ENCODE measurements around the gene SPDYE17.
"Not testable (repeated sequence)": the region's sequence is repeated elsewhere in the genome, so short reads cannot be mapped to it uniquely, and the experiment has no call there.

DNA sequence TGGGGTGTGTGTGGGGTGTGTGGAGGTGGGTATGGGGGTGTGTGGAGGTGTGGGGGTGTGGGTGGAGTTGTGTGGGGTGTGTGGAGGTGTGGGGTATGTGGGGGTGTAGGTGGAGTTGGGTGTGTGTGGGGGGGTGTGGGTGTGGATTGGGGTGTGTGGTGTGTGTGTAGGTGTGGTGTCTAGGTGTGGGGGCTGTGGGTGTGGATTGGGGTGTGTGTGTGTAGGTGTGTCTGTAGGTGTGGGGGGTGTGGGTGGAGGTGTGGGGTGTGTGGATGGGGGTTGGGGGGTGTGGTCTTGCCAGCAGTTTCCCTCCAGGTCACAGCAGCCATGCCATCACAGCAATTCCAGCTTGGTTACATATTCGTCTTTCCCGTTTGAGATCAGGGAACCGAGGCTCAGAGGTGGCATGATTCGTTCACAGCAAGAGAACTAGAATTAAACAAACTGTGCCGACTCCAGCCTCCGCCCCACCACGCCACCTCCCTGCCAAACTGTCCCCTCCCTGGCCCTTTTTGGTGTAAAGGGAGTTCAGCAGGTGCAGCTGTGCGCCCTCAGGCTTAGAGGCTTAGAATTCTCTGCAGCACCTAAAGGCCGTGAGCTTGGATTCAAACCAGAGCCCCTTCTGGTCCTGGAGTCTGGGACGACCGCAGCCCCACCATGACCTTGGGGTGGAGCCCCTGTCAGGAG is 33.3 kb downstream of the SPDYE17 start:
- not testable (repeated sequence) for TF ChIP-seq POLR2A, POLR2AphosphoS5 (IDR thresholded peaks at IDR 0.05; ENCODE audit: low read depth, low read length)

Data from GM12891 (cell line).